ENCODE measurements around the gene RAPH1. TPM values are rescaled to one million over a fixed set of nuclear protein-coding genes. Genes with fewer than 3 reads are reported as not detected.
"Not testable (repeated sequence)": the region's sequence is repeated elsewhere in the genome, so short reads cannot be mapped to it uniquely, and the experiment has no call there.

RAPH1 gene
- total and polyA plus RNA-seq, 2 experiments from 2014 or later: 38.8 to 83.9 TPM

GRCh38 chr2:203547356-203547755 is 12.3 kb upstream of the RAPH1 start:
- Histone ChIP-seq H2AFZ (no peak overlapping the region), H3F3A (ENCODE audit: insufficient read depth) (no peaks in the 10 kb centered on the region), H4K20me1 (ENCODE audit: insufficient read depth) (no peaks in the 10 kb centered on the region), H3K79me2 (ENCODE audit: insufficient read depth) (no peaks in the 10 kb centered on the region), H3K4me3 (no peak overlapping the region), H3K9ac (no peak overlapping the region), H3K36me3 (ENCODE audit: low read depth) (no peaks in the 10 kb centered on the region), H3K4me2 (ENCODE audit: unreplicated experiment) (no peak overlapping the region), H3K9me2 (ENCODE audit: insufficient read depth) (no peaks in the 10 kb centered on the region), H3K27me3 (replicated peaks; ENCODE audit: insufficient read depth) (no peaks in the 10 kb centered on the region), H3K4me1 (ENCODE audit: insufficient read depth) (0 out of 2 replicates have a peak, but pooled peaks cover 10% of the 10 kb centered on the region), H3K27ac (no peak overlapping the region), H3K9me3 (ENCODE audit: low read depth) (no peaks in the 10 kb centered on the region)
- WGBS, 2 experiments (ENCODE audit: low coverage in 1 of 2, low lambda C conversion rate in 2 of 2, missing lambda C conversion rate in 2 of 2): 41 to 58% methylated on average over 1 of the region's 1 CpG
- no peak for DNase-seq
- in situ Hi-C loops (cut with MboI): no loop called here
- TF ChIP-seq EZH2 (IDR thresholded peaks at IDR 0.05; ENCODE audit: insufficient read depth, poor library complexity, severe bottlenecking): no peak
- no peak for TF ChIP-seq EZH2phosphoT487 (IDR thresholded peaks at IDR 0.05; ENCODE audit: insufficient read depth, low read depth)

GRCh38 chr2:203544402-203544801 is 9.3 kb upstream of the RAPH1 start:
- Histone ChIP-seq H3K9ac (no peak overlapping the region), H3K9me2 (ENCODE audit: insufficient read depth) (no peaks in the 10 kb centered on the region), H3K4me1 (ENCODE audit: insufficient read depth) (0 out of 2 replicates have a peak, but pooled peaks cover 4% of the 10 kb centered on the region), H2AFZ (no peak overlapping the region), H3K36me3 (ENCODE audit: low read depth) (no peaks in the 10 kb centered on the region), H3K4me2 (ENCODE audit: unreplicated experiment) (no peak overlapping the region), H3K4me3 (no peak overlapping the region), H3K79me2 (ENCODE audit: insufficient read depth) (no peaks in the 10 kb centered on the region), H3K27ac (no peak overlapping the region), H3K9me3 (ENCODE audit: low read depth) (no peaks in the 10 kb centered on the region), H3K27me3 (replicated peaks; ENCODE audit: insufficient read depth) (no peaks in the 10 kb centered on the region), H4K20me1 (ENCODE audit: insufficient read depth) (no peaks in the 10 kb centered on the region), H3F3A (ENCODE audit: insufficient read depth) (no peaks in the 10 kb centered on the region)
- 97 to 100% methylated on average over 4 of the region's 4 CpGs for WGBS, 2 experiments (ENCODE audit: low coverage in 1 of 2, low lambda C conversion rate in 2 of 2, missing lambda C conversion rate in 2 of 2)
- no peak for DNase-seq
- in situ Hi-C loops (cut with MboI): no loop called here
- TF ChIP-seq EZH2phosphoT487 (IDR thresholded peaks at IDR 0.05; ENCODE audit: insufficient read depth, low read depth) (no peak), EZH2 (IDR thresholded peaks at IDR 0.05; ENCODE audit: insufficient read depth, poor library complexity, severe bottlenecking) (no peak)

- Histone ChIP-seq H4K20me1 (ENCODE audit: insufficient read depth) (no peaks in the 10 kb centered on the region), H3K9me2 (ENCODE audit: insufficient read depth) (no peaks in the 10 kb centered on the region), H3K4me3 (no peak overlapping the region), H3K79me2 (ENCODE audit: insufficient read depth) (no peaks in the 10 kb centered on the region), H3F3A (ENCODE audit: insufficient read depth) (no peaks in the 10 kb centered on the region), H3K27me3 (replicated peaks; ENCODE audit: insufficient read depth) (no peaks in the 10 kb centered on the region), H3K9me3 (ENCODE audit: low read depth) (no peaks in the 10 kb centered on the region), H3K4me1 (ENCODE audit: insufficient read depth) (no peaks in the 10 kb centered on the region), H3K9ac (no peak overlapping the region), H3K36me3 (ENCODE audit: low read depth) (no peaks in the 10 kb centered on the region), H3K27ac (no peak overlapping the region), H3K4me2 (ENCODE audit: unreplicated experiment) (no peak overlapping the region), H2AFZ (no peak overlapping the region)
- in situ Hi-C loops (cut with MboI): no loop called here
- TF ChIP-seq EZH2 (IDR thresholded peaks at IDR 0.05; ENCODE audit: insufficient read depth, poor library complexity, severe bottlenecking) (no peak), EZH2phosphoT487 (IDR thresholded peaks at IDR 0.05; ENCODE audit: insufficient read depth, low read depth) (no peak)
- 93 to 96% methylated on average over 8 of the region's 8 CpGs for WGBS, 2 experiments (ENCODE audit: low coverage in 1 of 2, low lambda C conversion rate in 2 of 2, missing lambda C conversion rate in 2 of 2)
- DNase-seq: no peak
Observed at GRCh38 chr2:203543898-203544328, 8.8 kb upstream of the RAPH1 start.

GRCh38 chr2:203540598-203540997 is 5.5 kb upstream of the RAPH1 start:
- H3K27me3 ChIP-seq (replicated peaks; ENCODE audit: insufficient read depth); H4K20me1 ChIP-seq (ENCODE audit: insufficient read depth); in situ Hi-C loops (cut with MboI); H3K9me3 ChIP-seq (ENCODE audit: low read depth); H3K4me1 ChIP-seq (ENCODE audit: insufficient read depth); H3K4me3 ChIP-seq; H3K79me2 ChIP-seq (ENCODE audit: insufficient read depth); H3K36me3 ChIP-seq (ENCODE audit: low read depth); H3K9me2 ChIP-seq (ENCODE audit: insufficient read depth); H3K4me2 ChIP-seq (ENCODE audit: unreplicated experiment); H2AFZ ChIP-seq; H3K9ac ChIP-seq; H3K27ac ChIP-seq; DNase-seq: not testable (repeated sequence)
- WGBS, 2 experiments (ENCODE audit: low coverage in 1 of 2, low lambda C conversion rate in 2 of 2, missing lambda C conversion rate in 2 of 2): 94 to 96% methylated on average over 3 of the region's 3 CpGs
- peaks cover 11% of the 10 kb centered on the region for H3F3A ChIP-seq (ENCODE audit: insufficient read depth)

- H3K9ac ChIP-seq; H4K20me1 ChIP-seq (ENCODE audit: insufficient read depth); in situ Hi-C loops (cut with MboI); H3K36me3 ChIP-seq (ENCODE audit: low read depth); H3K9me3 ChIP-seq (ENCODE audit: low read depth); H3K4me3 ChIP-seq; H3K27ac ChIP-seq; H3K4me2 ChIP-seq (ENCODE audit: unreplicated experiment); H3K4me1 ChIP-seq (ENCODE audit: insufficient read depth); H3K27me3 ChIP-seq (replicated peaks; ENCODE audit: insufficient read depth); H3K9me2 ChIP-seq (ENCODE audit: insufficient read depth); H2AFZ ChIP-seq; DNase-seq: not testable (repeated sequence)
- peaks cover 22% of the 10 kb centered on the region for H3F3A ChIP-seq (ENCODE audit: insufficient read depth)
- WGBS, 2 experiments (ENCODE audit: low coverage in 1 of 2, low lambda C conversion rate in 2 of 2, missing lambda C conversion rate in 2 of 2): 84 to 89% methylated on average over 4 of the region's 4 CpGs
- peaks cover 17% of the 10 kb centered on the region for H3K79me2 ChIP-seq (ENCODE audit: insufficient read depth)
Observed at GRCh38 chr2:203538237-203538636, 3.1 kb upstream of the RAPH1 start.

GRCh38 chr2:203536586-203536951 is 1.5 kb upstream of the RAPH1 start:
- not testable (repeated sequence) for H3K9me3 ChIP-seq (ENCODE audit: low read depth)

More at GRCh38 chr2:203536586-203536951, 1.5 kb upstream of the RAPH1 start:
- H3K27me3 ChIP-seq (replicated peaks; ENCODE audit: insufficient read depth); H4K20me1 ChIP-seq (ENCODE audit: insufficient read depth); H3K36me3 ChIP-seq (ENCODE audit: low read depth); in situ Hi-C loops (cut with MboI); H3K9me2 ChIP-seq (ENCODE audit: insufficient read depth); DNase-seq: not testable (repeated sequence)
- H3K79me2 ChIP-seq (ENCODE audit: insufficient read depth): peaks cover 34% of the 10 kb centered on the region
- H3K4me2 ChIP-seq (ENCODE audit: unreplicated experiment): peak overlapping the region; percentile 90
- H3K4me3 ChIP-seq: peak overlapping the region; percentile 75; the same call in 1 of the 2 replicates
- peaks cover 11% of the 10 kb centered on the region; the same call in 1 of the 2 replicates for H3K4me1 ChIP-seq (ENCODE audit: insufficient read depth)
- 0 out of 2 replicates have a peak overlapping the region, but pooled peaks have one; percentile 71 for H2AFZ ChIP-seq
- H3K27ac ChIP-seq: peak overlapping the region; percentile 92
- peaks cover 39% of the 10 kb centered on the region for H3F3A ChIP-seq (ENCODE audit: insufficient read depth)
- peak overlapping the region; percentile 84; the same call in 1 of the 2 replicates for H3K9ac ChIP-seq
- 80 to 84% methylated on average over 2 of the region's 2 CpGs for WGBS, 2 experiments (ENCODE audit: low coverage in 1 of 2, low lambda C conversion rate in 2 of 2, missing lambda C conversion rate in 2 of 2)

All from GM23248 (cell line).